ENCODE measurements around the gene ZNF611. TPM values are rescaled to one million over a fixed set of nuclear protein-coding genes. Genes with fewer than 3 reads are reported as not detected.
"Not testable (repeated sequence)": the region's sequence is repeated elsewhere in the genome, so short reads cannot be mapped to it uniquely, and the experiment has no call there.

ZNF611 gene
- total RNA-seq, 2 donors from 2014 or later = 12.0 to 15.3 TPM

DNA sequence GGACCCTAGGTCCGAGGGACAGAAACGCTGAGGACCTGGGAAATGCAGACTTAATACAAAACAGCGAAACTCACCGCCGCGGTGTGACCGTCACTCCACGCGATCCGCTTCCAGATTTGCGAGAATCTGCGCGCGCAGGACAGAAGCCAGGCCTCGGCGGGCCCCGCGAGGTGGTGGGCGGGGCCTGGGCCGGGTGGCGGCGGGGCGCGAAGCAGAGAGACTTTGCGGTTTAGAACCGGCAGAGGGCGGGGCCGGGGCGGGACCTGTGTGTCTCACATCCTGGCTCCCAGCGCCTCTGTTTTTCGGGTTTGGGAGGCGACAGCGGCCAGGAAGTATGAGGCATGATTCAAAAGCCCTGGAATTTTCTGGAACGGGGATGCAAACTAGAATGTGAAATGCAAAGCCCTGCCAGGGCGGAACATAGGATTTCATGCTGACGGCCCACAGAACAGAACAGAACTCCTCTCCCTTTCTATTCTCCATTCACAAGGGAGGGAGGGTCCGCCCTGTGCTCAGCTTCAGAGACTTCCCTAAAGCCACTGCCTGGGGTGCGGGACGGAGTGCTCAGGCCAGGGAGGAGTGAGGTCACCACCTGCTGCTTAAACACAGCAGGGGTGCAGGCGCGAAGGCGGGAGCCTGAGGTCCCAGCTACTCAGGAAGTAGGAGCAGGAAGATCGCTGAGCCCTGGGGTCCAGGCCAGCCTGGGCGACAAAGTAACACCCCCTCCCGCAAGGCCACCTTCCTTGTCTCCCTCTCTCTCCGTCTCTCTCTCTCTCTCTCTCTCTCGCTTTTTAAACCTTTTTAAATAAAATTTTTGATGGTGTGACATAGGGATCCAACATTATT is 44.3 kb downstream of the ZNF611 start:
- TF ChIP-seq POLR2A (IDR thresholded peaks at IDR 0.05) (peak; percentile 97), POLR2AphosphoS5 (IDR thresholded peaks at IDR 0.05) (peak; percentile 90)
- TF ChIP-seq, protein P1, sequence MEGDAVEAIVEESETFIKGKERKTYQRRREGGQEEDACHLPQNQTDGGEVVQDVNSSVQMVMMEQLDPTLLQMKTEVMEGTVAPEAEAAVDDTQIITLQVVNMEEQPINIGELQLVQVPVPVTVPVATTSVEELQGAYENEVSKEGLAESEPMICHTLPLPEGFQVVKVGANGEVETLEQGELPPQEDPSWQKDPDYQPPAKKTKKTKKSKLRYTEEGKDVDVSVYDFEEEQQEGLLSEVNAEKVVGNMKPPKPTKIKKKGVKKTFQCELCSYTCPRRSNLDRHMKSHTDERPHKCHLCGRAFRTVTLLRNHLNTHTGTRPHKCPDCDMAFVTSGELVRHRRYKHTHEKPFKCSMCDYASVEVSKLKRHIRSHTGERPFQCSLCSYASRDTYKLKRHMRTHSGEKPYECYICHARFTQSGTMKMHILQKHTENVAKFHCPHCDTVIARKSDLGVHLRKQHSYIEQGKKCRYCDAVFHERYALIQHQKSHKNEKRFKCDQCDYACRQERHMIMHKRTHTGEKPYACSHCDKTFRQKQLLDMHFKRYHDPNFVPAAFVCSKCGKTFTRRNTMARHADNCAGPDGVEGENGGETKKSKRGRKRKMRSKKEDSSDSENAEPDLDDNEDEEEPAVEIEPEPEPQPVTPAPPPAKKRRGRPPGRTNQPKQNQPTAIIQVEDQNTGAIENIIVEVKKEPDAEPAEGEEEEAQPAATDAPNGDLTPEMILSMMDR (IDR thresholded peaks at IDR 0.05) = peak in 3 of 4 experiments; percentile 18 to 60 (median 58)
- no peaks in the 10 kb centered on the region for H3K9me3 ChIP-seq
- no peaks in the 10 kb centered on the region for H3K4me1 ChIP-seq (replicated peaks)
- H3K4me3 ChIP-seq = peak overlapping the region; percentile 40 to 53
- H3K27ac ChIP-seq = peak overlapping the region; percentile 92 to 93
- peak; percentile 95 for DNase-seq (ENCODE audit: low spot score)
- intact Hi-C loops (cut with DNase I) = loop anchor here (2.0 to 5.0 kb wide), 3 partner anchors 44 to 88 kb away; partner anchors contain the start of genes ZNF611 and ZNF83
- no peaks in the 10 kb centered on the region for H3K27me3 ChIP-seq (replicated peaks; ENCODE audit: insufficient read depth)
- 2% methylated on average over 47 of the region's 47 CpGs for WGBS
- H3K36me3 ChIP-seq = no peaks in the 10 kb centered on the region

DNA sequence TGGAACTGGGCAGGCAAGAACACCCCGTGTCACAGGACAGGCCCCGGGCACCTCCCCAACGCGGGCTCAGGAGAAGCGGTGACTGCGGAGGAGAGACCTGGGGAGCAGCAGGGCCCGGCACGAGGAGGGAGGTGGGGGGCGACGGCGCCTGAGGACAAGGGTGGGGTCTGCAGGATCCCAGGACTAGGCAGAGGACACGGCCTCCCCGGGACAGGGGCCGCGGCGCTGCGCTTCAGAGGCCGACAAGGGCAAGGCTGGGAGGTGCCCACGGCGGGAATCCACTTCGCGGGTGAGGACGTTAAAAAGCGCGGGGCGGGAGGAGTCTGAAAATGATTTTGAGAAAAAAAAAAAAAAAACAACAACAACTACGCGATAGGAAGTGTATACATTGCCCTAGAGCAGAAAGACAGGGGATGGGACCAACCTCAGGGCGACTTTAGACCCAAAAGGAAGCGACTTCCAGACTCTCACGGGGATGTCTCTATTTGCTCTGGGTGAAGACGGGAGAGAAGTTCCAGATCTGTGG is 44.9 kb downstream of the ZNF611 start:
- peak; percentile 33 for DNase-seq (ENCODE audit: low spot score)
- Histone ChIP-seq H3K9me3 (no peaks in the 10 kb centered on the region), H3K36me3 (no peaks in the 10 kb centered on the region), H3K27me3 (replicated peaks; ENCODE audit: insufficient read depth) (no peaks in the 10 kb centered on the region), H3K27ac (peak overlapping the region; percentile 92 to 93), H3K4me3 (peak overlapping the region; percentile 40 to 53), H3K4me1 (replicated peaks) (no peaks in the 10 kb centered on the region)
- under 1% methylated on average over 32 of the region's 32 CpGs for WGBS
- TF ChIP-seq POLR2AphosphoS5 (IDR thresholded peaks at IDR 0.05) (no peak), POLR2A (IDR thresholded peaks at IDR 0.05) (no peak)
- TF ChIP-seq, protein P1 (IDR thresholded peaks at IDR 0.05) = no peak
- intact Hi-C loops (cut with DNase I) = loop anchor here (2.0 to 5.0 kb wide), 3 partner anchors 45 to 88 kb away; partner anchors contain the start of genes ZNF611 and ZNF83

DNA sequence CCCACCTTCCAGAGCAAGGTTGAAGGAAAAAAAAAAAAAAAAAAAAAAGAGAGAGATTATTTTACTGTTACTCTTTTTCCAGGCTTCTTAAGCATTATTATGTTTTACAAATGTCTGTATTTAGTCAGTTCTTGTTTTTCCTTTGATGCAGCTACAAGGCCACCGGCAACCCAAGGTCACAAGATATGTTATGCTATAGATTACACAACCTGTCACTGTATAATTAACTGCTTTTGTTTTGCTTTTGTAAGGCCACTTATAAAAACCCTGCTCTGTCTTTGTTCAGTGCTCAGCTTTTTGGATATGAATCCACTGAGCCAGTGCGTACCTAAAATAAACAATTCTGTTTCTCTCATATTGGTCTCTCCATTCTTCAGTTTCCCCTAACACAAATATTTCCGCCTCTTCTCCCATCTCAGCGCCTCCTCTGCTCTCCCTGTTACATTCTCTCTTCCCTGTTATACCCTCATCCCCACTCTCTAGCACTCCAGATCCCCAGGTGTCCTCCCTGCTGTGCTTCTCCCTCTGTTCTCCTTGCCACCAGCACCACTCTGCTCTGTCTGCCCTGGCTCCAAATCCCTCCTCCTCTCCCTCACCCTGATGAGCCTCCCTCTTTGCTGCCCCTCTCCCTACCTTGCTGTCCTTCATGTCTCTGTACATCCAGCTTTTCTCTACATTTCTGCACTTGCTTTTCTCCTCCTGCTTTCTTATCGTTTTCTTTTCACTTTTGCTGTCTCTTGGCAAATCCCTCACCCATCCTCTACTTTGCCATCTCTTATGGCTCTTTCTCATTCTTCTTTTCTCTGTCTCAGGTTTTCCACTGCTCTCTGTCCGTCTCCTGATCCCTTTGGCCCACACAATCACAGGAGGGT is 45.7 kb downstream of the ZNF611 start:
- H3K27ac ChIP-seq = peak overlapping the region; percentile 92 to 93
- DNase-seq (ENCODE audit: low spot score); H3K4me1 ChIP-seq (replicated peaks); intact Hi-C loops (cut with DNase I); H3K36me3 ChIP-seq; H3K9me3 ChIP-seq; H3K27me3 ChIP-seq (replicated peaks; ENCODE audit: insufficient read depth): not testable (repeated sequence)
- WGBS = 11% methylated on average over 6 of the region's 6 CpGs
- peak overlapping the region; percentile 40 to 53 for H3K4me3 ChIP-seq

DNA sequence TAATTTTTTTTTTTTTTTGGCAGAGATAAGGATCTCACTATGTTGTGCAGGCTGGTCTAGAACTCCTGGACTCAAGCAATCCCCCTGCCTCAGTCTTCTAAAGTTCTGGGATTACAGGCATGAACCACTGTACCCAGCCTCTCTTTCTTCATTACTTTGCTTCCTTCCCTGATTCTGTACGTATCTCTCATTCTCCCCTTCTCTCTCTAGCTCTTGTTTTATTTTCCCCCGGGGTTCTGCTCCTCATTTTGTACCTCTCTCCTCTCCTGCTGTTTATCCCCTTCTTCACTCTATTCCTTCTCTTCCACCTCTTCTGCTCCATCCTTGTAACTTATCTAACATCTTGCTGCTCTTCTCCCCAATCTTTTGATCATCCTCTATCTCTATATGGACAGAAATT is 46.5 kb downstream of the ZNF611 start:
- Histone ChIP-seq H3K4me1 (replicated peaks) (no peaks in the 10 kb centered on the region), H3K27ac (peak overlapping the region in 1 of 2 donors; percentile 92), H3K36me3 (no peaks in the 10 kb centered on the region), H3K9me3 (no peaks in the 10 kb centered on the region), H3K4me3 (no peak overlapping the region), H3K27me3 (replicated peaks; ENCODE audit: insufficient read depth) (no peaks in the 10 kb centered on the region)
- 80% methylated on average over 2 of the region's 2 CpGs for whole genome bisulfite sequencing
- intact Hi-C loops (cut with DNase I) = no loop called here
- DNase-seq (ENCODE audit: low spot score) = no peak
- no peak for TF ChIP-seq POLR2AphosphoS5 (IDR thresholded peaks at IDR 0.05)
- no peak for TF ChIP-seq POLR2A (IDR thresholded peaks at IDR 0.05)
- TF ChIP-seq, protein P1 (IDR thresholded peaks at IDR 0.05) = no peak

DNA sequence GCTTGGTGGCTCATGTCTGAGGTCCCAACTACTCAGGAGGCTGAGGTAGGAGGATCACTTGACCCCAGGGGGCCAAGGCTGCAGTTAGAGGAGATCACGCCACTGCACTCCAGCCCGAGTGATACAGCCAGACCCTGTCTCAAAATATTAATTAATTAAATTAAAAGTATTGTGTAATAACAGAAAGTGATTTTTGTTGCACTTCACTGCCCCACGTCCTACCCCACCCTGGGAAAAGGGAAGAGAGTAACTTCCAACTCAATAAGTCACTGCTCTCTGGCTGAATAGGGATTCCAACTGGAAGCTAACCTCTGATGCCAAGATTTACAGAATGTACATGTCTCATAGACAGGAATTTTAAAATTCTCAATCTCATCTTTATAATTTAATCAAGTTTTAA is 47.2 kb downstream of the ZNF611 start:
- H3K27me3 ChIP-seq (replicated peaks; ENCODE audit: insufficient read depth) = no peaks in the 10 kb centered on the region
- H3K4me3 ChIP-seq = no peak overlapping the region
- no peaks in the 10 kb centered on the region for H3K9me3 ChIP-seq
- 94% methylated on average over 3 of the region's 3 CpGs for WGBS
- TF ChIP-seq, protein P1 (IDR thresholded peaks at IDR 0.05) = no peak
- TF ChIP-seq POLR2A (IDR thresholded peaks at IDR 0.05) (no peak), POLR2AphosphoS5 (IDR thresholded peaks at IDR 0.05) (no peak)
- no peaks in the 10 kb centered on the region for H3K4me1 ChIP-seq (replicated peaks)
- no peaks in the 10 kb centered on the region for H3K36me3 ChIP-seq
- H3K27ac ChIP-seq = no peak overlapping the region
- intact Hi-C loops (cut with DNase I) = no loop called here
- DNase-seq (ENCODE audit: low spot score) = no peak
